ENCODE data around the gene TLX1.
A peak's percentile ranks its signal among the peaks of the same experiment; 100 is the strongest.

TLX1 gene

GRCh38 chr10:101134299-101135127, 3.4 kb downstream of the TLX1 start:
- DNase-seq: no peak

DNA sequence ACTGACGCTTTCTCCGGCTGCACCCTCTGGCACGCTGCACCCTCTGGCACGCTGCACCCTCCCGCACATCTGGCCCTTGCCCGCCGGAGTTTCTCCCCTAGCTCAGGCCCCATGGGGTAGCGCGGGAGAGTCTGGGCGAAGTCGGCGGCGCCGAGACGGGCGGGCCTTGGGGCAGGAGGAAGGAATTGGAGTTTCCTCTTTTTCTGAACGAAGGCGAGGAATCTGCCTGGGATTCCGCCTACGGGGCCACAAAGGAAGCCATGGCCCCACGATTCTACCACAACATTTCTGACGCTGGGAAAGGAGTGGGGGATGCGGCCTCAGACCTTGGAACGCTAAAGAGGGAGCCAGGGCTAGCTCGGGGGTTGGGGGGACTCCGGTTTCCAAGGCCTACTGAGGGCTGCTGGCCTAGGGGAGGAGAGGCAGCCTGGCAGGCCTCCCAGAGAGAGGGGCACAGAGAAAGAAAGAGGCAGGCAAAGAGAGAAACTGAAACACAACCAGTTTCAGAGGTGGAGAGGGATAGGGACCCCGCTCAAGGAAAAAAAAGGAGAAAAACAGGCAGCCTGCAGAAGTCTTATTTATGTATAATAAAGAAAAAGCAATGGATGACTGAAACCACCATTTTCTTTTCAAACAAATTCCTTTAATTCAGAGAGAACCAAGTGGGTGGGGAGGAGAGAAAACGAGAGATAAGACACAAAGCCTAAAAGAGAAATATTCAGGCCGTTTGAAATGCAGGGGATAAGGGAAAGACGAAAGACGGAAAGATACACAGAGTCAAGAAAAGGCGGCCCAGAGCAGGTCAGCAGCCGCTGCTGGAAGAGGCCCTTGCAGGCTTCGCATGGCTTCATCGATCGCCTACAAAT, 4.3 kb downstream of the TLX1 start:
- peak; percentile 73 for DNase-seq

DNA sequence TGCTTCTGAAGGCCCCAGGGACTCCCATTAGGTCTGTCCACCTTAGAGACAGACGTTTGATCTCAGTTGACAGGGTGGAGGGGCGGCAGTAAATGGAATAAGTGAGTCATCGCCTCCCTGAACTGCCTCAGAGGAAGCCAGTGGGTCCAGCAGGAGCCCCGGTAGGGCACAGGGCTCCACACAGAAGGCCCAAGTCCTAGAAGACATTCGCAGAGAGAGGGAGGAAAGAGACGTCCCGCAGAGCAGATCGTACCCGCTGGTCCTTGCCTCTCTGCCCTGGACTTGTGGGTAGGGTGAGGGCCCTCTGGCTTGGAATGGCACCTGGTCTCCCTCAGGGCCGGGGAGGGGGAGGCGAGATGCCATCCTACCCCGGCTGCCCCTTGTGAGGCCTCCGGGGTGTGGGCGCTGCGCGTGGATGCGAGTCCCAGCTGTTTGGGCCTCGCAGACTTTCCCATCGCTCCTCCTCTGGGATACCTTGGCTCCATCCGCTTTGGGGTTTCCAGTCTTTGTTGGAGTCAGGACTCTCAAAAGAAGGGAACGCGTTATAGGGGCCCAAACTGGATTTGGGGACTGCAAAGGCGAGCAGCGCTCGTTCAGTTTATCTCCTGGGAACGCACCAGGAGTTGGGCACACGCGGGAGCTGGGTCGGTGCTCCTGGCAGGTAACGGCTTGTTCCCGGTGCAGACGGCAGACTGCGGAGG, 5.1 kb downstream of the TLX1 start:
- peak; percentile 42 for DNase-seq

DNA sequence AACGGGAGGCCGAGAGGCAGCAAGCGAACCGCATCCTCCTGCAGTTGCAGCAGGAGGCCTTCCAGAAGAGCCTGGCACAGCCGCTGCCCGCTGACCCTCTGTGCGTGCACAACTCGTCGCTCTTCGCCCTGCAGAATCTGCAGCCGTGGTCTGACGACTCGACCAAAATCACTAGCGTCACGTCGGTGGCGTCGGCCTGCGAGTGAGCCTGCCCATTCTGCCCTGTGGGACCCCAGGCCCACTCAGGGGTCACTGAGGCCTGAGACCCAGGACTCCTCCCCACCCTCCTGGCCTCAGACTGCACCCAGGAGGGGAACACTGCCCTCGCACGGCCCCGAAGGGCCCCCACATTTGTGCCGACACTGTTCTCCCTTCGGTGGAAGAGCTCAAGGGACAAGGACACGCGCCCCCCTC, 5.6 kb downstream of the TLX1 start:
- no peak for DNase-seq

GRCh38 chr10:101137271-101137670, 6.2 kb downstream of the TLX1 start:
- DNase-seq: no peak

- DNase-seq: no peak
Observed at GRCh38 chr10:101138788-101139420, 7.8 kb downstream of the TLX1 start.

GRCh38 chr10:101139421-101139911, 8.4 kb downstream of the TLX1 start:
- no peak for DNase-seq

DNA sequence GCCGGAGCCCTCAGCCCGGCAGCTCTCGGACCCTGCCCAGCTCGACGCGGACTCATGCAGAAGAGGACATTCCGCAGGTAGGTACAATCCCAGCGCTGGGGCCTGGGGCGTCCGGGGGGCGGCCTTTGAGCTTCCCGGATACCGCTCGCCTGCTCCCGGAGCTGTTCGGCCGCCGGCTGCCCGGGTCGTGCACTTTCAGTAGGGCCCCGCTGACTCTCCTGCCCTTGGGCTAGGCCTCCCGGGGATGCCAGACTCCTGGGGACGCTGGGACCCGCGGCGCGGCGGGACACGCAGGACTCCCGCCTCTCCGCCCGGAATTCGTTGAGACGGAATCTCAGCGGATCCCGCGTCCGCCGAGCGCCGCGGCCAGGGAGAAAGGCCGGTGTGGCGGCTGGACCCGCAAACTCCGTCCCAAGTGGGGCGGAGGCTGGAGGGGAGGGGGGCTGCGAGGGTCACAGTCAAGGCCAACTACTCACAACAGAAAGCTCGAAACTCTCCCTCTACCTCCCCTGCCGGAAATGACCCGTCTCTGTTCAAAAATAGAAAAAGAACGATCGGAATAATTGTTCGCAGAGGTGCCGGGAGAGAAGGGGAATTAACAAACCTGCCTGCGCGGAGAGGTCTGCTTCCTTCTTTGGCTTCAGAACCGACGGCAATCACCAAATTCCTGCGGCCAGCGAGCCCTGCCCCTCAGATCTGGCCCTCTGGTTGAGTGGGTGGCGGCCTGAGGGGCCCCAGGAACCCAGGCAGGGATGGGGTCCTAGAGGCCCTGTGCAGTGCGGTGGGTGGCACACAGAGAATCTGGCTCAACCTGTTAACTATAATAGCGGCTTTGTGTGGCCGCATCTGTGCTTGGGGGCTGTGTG, 9.2 kb downstream of the TLX1 start:
- no peak for DNase-seq

DNA sequence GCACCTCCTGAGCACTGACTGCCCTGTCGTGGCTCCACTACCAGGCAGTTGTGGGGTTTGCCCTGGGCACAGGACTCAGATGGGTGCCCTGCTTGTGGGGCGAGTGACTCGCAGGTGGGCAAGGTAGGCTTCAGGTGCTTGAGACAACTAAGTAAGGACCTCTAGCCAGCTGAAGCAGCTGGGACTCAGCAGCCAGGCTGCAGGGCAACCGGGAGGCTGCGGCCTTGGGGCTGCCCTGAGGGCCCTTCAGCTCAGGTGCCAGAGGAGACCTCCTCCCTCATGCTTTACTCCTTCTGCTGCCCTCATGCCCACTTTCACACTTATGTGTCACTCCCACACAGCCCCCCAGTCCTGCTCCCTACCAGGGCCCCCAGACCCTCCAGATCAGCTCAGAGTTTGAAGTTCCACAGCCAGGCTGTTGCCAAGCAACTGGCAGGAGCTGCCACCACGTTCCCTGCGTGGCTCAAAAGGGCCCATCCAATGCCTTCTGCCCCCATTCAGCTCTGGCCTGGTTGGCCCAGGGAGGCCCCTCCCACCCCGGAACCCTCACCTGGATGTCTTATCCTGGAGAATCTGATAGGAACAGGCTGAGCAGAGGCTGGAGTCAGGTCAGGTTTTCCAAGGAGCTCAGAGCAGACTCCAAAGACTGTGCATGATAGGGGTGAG, 10.0 kb downstream of the TLX1 start:
- no peak for DNase-seq

DNA sequence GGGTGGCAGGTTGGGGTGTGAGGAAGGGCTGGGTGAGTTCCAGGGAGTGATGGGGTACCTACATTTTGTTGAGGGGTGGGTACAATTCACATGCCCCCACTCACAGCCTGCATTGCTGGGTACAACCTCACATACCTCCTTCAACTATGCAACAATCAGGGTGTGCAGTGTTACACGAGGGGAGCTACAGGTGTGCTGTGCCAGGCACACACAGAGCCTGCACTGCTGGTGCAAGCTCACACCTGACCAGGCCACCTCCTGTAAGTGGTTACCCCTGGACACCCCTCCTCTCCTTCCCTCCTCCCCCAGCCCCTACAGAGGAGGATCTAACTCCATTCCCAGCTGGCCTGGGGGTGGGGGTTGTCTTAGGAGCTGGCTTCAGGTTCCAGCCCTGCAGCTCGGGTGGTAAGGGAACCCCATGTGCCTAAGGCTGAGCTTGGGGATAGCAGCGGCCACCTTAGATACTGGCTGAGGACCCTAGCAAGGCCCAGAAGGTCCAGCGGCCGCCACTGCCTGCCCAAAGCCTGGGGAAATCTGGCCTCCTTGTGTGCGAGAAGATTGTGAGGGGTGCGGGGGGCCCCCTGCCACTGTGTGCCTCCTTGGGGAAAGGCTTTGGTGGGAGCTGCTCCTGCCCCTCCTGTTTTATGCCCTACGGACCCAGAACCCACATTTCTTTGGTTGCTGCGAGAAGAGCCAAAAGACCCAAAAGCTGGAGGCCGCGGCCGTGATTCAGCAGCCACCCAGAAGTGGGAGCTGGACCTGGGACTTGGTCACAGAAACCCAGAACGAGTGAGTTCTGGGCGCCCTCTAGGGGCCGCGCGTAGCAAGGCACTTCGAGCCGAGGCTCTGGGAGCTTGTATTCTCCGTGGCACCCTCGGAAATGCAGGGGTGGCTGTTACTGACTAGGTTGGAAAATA, 10.8 kb downstream of the TLX1 start:
- peak; percentile 78 for DNase-seq

GRCh38 chr10:101142533-101143344, 11.6 kb downstream of the TLX1 start:
- DNase-seq: no peak

GRCh38 chr10:101143345-101143630, 12.2 kb downstream of the TLX1 start:
- DNase-seq: no peak

- DNase-seq: no peak
Observed at GRCh38 chr10:101144053-101144452, 13.0 kb downstream of the TLX1 start.

DNA sequence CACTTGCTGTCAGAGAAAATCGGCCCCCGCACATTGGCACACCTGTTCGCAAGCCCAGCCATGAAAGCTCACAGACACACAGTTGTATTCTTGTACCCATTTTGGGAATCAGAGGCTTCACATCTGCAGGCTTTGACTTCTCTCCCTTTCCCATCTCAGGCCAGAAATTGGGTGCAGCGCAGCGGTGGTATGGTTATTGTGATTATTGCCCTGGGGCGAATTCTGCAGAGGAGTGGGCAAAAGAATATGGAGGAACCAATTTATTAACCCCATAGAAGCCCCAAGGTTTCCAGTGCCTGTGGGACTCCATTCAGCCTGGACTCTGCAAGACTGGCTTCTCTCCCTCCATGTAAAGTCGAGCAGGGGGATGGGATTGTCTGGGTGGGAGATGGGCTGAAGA, 14.0 kb downstream of the TLX1 start:
- DNase-seq: no peak

DNA sequence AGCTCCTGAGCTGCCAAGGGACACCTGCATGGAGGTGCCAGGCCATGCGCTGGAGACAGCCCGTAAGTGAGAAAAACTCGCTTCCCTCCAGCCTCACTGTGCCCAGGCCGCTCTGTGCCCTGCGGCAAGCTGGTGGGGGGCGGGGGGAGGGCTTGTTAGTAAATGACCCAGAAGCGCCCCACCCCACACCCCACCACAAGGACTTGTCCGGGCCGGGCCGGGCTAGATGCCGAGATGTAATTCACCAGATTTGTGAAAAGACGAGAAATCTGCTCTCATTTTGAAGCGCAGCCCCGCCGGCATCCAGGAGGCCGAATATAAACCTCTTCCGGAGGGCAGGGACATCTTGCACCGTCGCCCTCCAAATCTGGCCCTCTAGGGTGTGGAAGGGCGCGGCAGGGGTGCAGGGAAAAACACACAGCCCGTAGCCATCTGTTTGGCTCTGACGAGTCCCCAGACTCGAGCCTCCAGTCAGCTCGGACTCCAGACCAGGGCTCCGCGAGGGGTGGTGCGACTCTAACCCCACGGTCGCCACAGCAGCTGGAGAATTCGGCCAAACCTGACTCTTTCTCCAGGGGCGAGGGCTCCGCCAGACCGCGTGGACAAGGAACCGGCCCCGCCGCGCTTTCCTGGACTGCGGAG, 14.8 kb downstream of the TLX1 start:
- DNase-seq: no peak

DNA sequence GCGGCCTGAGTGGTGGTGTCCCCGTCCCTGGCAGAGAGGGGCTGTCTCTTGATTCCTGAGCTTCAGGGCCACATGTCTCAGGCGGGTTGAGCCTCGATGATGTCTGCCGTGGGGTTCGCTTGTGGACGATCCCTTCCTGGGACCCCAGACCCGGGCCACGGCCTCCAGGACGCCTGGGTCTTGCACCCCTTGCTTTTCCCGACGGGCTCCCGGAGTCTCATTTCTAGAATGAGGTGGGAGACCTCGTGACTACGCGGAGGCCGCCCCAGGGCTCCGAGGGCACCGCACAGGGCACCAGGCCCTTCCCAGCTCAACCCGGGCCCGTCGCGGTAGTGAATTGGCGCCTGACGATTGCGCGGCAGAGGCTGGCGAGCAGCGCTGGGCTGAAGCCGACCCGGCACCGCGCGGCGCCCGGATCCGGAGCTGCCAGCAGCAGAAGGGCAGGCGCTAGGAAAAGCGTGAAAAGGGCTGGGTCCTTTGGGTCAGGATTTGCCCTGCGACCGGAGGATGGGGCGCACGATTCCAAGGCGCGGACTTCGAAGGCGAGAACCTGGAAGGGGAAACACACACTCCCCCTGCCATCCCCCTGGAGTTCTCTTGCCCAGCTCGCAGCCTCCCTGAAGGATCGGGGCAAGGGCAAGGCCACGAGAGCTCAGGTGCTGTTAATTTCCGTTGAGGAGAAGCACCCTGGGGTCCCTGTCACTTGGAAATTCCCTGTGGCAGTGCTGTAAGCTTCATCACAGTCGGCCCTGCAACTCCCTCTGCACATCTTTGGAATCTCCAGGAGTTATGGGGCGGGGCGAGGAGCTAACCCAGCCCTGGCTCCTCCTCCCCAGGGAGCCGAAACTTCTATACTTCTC, 15.5 kb downstream of the TLX1 start:
- DNase-seq: no peak

- DNase-seq: no peak
Observed at GRCh38 chr10:101151395-101151794, 20.3 kb downstream of the TLX1 start.

GRCh38 chr10:101152316-101152715, 21.2 kb downstream of the TLX1 start:
- no peak for DNase-seq
